ENCODE data around the gene JADE2.

The JADE2 gene

GRCh38 chr5:134571693-134572405 lies 46.4 kb downstream of the JADE2 start:
- no peak for DNase-seq

GRCh38 chr5:134572811-134573210 lies 47.3 kb downstream of the JADE2 start:
- no peak for DNase-seq

GRCh38 chr5:134574521-134574920 lies 49.1 kb downstream of the JADE2 start:
- DNase-seq = no peak

- no peak for DNase-seq
Measured at GRCh38 chr5:134575316-134575715, 49.8 kb downstream of the JADE2 start.

GRCh38 chr5:134576386-134577021 lies 51.0 kb downstream of the JADE2 start:
- no peak for DNase-seq

- no peak for DNase-seq
Measured at GRCh38 chr5:134577022-134577795, 51.7 kb downstream of the JADE2 start.

- peak; percentile 41 to 73 (median 61) for DNase-seq
Measured at GRCh38 chr5:134577796-134578577, 52.5 kb downstream of the JADE2 start.

DNA sequence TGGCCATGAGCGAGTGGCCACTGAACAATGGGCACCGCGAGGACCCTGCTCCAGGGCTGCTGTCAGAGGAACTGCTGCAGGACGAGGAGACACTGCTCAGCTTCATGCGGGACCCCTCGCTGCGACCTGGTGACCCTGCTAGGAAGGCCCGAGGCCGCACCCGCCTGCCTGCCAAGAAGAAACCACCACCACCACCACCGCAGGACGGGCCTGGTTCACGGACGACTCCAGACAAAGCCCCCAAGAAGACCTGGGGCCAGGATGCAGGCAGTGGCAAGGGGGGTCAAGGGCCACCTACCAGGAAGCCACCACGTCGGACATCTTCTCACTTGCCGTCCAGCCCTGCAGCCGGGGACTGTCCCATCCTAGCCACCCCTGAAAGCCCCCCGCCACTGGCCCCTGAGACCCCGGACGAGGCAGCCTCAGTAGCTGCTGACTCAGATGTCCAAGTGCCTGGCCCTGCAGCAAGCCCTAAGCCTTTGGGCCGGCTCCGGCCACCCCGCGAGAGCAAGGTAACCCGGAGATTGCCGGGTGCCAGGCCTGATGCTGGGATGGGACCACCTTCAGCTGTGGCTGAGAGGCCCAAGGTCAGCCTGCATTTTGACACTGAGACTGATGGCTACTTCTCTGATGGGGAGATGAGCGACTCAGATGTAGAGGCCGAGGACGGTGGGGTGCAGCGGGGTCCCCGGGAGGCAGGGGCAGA lies 53.3 kb downstream of the JADE2 start:
- DNase-seq = no peak

GRCh38 chr5:134579284-134579771 lies 53.9 kb downstream of the JADE2 start:
- no peak for DNase-seq

- DNase-seq = no peak
Measured at GRCh38 chr5:134580001-134580460, 54.6 kb downstream of the JADE2 start.

GRCh38 chr5:134581241-134581981 lies 55.9 kb downstream of the JADE2 start:
- DNase-seq = no peak

GRCh38 chr5:134582281-134582680 lies 56.8 kb downstream of the JADE2 start:
- DNase-seq = no peak

- no peak for DNase-seq
Measured at GRCh38 chr5:134582941-134583340, 57.5 kb downstream of the JADE2 start.

- DNase-seq = no peak
Measured at GRCh38 chr5:134583766-134584165, 58.3 kb downstream of the JADE2 start.

GRCh38 chr5:134584662-134585061 lies 59.2 kb downstream of the JADE2 start:
- no peak for DNase-seq

DNA sequence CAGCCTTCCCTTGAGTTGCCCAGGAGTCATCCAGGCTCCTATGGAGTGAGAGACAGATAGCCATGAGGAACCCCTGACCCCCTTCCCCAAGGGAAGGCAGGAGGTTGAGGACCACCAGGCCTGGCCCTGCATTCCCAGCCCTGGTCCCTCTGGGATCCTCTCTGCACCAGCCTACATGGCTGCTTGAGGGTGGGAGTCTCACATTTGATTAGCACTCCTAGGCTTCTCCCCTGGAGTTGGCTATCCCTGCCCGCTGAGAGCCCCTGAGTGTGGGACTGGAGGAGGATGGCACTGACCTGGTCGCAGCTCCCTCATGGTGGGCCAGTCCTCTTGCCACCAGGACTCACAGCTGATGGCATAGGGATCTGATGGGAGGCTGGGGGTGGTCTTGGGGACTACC lies 60.5 kb downstream of the JADE2 start:
- no peak for DNase-seq

DNA sequence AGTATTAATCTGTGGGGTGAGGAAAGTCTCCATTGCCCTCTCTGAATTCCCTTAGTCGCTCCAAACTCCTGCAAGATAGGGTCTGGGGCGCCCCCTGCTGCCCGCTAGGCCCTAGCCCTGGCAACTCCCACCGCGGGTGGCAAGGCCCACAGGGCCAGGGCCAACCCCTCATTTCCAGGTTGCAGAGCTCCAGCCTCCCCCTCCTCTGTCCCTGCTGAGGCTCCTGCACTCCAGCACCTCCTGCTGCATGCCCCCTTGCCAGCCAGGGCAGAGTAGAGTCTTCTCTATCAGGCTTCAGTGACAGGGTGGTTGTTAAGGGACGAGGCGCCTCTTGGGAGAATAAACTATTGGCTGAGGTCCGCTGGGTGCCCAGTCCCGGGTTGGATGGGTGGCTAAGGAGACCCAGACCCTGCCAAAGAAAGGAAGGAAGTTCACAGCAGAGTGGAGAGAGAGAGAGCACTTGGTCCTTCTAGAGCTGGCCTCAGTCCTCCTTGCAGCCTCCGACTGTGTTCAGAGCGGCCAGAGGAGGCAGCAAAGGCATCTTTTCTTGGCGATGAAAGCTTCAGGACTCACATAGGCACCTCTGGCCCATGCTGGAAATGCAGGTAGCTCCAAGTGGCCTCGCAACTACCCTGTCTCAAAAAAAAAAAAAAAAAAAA lies 61.5 kb downstream of the JADE2 start:
- peak; percentile 54 to 83 (median 71) for DNase-seq

DNA sequence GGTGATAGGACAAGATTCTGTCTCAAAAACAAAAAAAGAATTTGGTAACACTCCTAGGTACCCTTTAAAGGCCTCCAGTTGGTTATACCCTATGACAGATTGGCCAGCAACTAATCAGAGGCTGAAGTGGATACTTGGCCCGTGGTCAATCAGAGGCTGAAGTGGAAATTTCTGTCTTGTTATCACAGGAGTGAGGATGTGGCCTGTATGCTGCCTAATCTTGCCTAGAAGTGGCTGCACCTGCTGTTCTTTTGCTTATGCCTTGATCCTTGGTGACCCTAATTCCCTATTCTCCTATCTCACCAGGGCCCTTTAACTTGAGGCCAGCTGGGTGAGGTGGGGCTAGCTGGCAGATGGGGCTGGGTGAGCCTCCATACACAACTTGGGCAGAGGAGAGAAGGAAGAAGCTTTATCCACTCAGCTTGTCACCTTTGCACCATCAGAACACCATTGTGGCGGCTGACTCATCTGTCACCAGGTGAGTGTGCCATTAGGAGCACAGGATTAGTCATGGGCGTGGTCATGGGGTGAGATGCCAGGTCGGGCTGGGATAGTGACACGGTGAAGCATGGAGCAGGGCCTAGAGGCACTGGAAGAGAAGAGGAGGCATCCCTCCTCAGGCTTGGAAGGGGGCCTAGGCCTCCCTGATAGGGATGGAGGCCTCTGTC lies 65.7 kb downstream of the JADE2 start:
- DNase-seq = peak in 1 of 5 donors; percentile 29

DNA sequence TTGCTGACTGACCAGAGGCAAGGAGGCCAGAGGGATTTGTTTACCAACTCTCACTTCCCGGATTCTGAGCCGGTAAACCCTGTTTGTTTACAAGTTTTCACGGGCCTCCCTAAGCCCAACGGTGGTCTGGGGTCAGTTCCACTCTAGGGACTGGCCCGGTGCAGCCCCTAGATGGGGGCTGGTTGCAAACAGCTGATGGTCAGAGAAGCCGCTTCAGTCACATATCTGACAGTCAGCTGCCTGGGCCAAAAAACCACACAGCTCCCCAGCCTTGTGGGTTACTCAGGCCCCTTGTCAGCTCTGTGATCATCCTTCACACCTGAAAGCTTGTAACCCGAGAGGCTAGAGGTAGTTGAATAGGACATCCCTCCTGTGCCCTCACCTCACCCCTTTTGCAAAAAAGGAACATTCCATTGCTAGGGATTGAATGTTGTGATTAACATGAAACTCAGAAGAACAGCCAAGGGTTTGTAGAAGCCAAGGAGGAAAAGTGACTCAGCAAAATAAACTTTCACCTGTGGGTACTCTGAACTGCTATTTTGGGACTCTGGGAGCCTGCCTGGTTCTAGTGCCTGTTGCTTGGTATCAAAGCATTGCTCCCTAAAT lies 66.8 kb downstream of the JADE2 start:
- DNase-seq = no peak

DNA sequence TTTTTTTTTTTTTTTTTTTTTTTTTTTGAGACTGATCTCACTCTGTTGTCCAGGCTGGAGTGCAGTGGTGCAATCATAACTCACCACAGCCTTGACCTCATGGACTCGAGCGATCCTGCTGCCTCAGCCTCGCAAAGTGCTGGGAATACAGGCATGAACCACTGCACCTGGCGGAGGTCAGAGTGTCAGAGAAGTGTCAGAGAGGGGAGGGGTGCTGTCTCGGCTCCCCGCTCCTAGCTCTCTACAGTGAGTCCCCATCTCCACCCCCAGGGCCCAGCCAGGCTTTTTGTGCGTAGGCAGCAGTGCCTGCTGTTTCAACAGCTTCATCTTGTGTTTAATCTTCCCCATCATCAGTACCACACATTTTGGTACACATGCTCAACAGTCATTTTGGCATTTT lies 68.9 kb downstream of the JADE2 start:
- DNase-seq = no peak

Measured in T-helper 1 cell (primary cell).